IMR-90 (cell line): ENCODE measurements around the gene TTC28. TPM values are rescaled to one million over a fixed set of nuclear protein-coding genes. Genes with fewer than 3 reads are reported as not detected.

ENCODE experiments used
- ATAC-seq: fragments of 200-7000 bp; cut with Tn5 transposase; 2 replicates; pipeline ENCODE4 v1.9.1; 2020; ENCODE audit warnings: low read depth, mild to moderate bottlenecking, moderate library complexity
- BruUV-seq: library from RNA; stranded (reverse); fragments of 400-500 nt; replicated peaks from 2 replicates; lab custom pipeline; 2021; lab: Mats Ljungman, UMichigan
- CTCF ChIA-PET: fragments of 300-600 bp; formaldehyde crosslinking; extraction: SDS; loops from one replicate; lab custom pipeline; 2021; ENCODE audit warnings: antibody characterized with exemption; lab: Yijun Ruan, JAX
- POLR2A ChIA-PET: fragments of 300-600 bp; sonication (Branson Sonifier 250); formaldehyde crosslinking; loops from one replicate; lab custom pipeline; 2022; ENCODE audit warnings: antibody characterized with exemption; ENCODE audit not compliant: unreplicated experiment; lab: Charles Lee
- DNase-seq: peaks from one replicate; pipeline ENCODE4 v3.0.0; 2013
- H2AFZ ChIP-seq: replicated peaks from 2 replicates; pipeline ENCODE3; 2013; ENCODE audit warnings: low read length, mild to moderate bottlenecking; ENCODE audit not compliant: poor library complexity
- H2AK5ac ChIP-seq: 2 replicates; pipeline ENCODE4 v1.6.1; 2013; ENCODE audit warnings: low read depth, low read length, inconsistent platforms
- H2AK9ac ChIP-seq: replicated peaks from 2 replicates; pipeline ENCODE3; 2013; ENCODE audit warnings: mild to moderate bottlenecking, low read depth, low read length, moderate library complexity; ENCODE audit not compliant: poor library complexity
- H2BK120ac ChIP-seq: 2 replicates; pipeline ENCODE4 v1.6.1; 2013; ENCODE audit warnings: low read depth, low read length, inconsistent platforms
- H2BK15ac ChIP-seq: 3 replicates; pipeline ENCODE4 v1.6.1; 2013; ENCODE audit warnings: low read depth, low read length, inconsistent platforms
- H2BK20ac ChIP-seq: 2 replicates; pipeline ENCODE4 v1.6.1; 2013; ENCODE audit warnings: low read depth, mild to moderate bottlenecking, inconsistent platforms, low read length, moderate library complexity
- H2BK5ac ChIP-seq: 2 replicates; pipeline ENCODE4 v1.6.1; 2013; ENCODE audit warnings: mild to moderate bottlenecking, low read depth, low read length, inconsistent platforms; ENCODE audit not compliant: poor library complexity, severe bottlenecking
- H3K14ac ChIP-seq: replicated peaks from 2 replicates; pipeline ENCODE4 v1.6.1; 2013; ENCODE audit warnings: low read depth, low read length, inconsistent platforms
- H3K18ac ChIP-seq: 2 replicates; pipeline ENCODE4 v1.6.1; 2013; ENCODE audit warnings: low read depth, low read length, control low read depth
- H3K23ac ChIP-seq: 2 replicates; pipeline ENCODE4 v1.6.1; 2013; ENCODE audit warnings: low read depth, low read length, inconsistent platforms
- H3K27ac ChIP-seq: 2 replicates; pipeline ENCODE4 v1.5.1; 2013; ENCODE audit warnings: mild to moderate bottlenecking, control low read depth, low read length; ENCODE audit not compliant: insufficient read depth
- H3K27me3 ChIP-seq: 2 replicates; pipeline ENCODE4 v1.6.1; 2013; ENCODE audit warnings: low read length; ENCODE audit not compliant: control insufficient read depth, insufficient read depth
- H3K36me3 ChIP-seq: 2 replicates; pipeline ENCODE4 v1.6.1; 2013; ENCODE audit warnings: low read length, mixed read lengths; ENCODE audit not compliant: control insufficient read depth, insufficient read depth
- H3K4ac ChIP-seq: 2 replicates; pipeline ENCODE4 v1.6.1; 2013; ENCODE audit warnings: low read depth, low read length, inconsistent platforms
- H3K4me1 ChIP-seq: 2 replicates; pipeline ENCODE4 v1.6.1; 2013; ENCODE audit warnings: low read length, mixed read lengths; ENCODE audit not compliant: control insufficient read depth, insufficient read depth
- H3K4me2 ChIP-seq: 2 replicates; pipeline ENCODE4 v1.6.1; 2013; ENCODE audit warnings: low read depth, mild to moderate bottlenecking, control low read depth, low read length, moderate library complexity
- H3K4me3 ChIP-seq: 2 replicates; pipeline ENCODE4 v1.5.1; 2013; ENCODE audit warnings: low read depth, mild to moderate bottlenecking, control low read depth, low read length, moderate library complexity; ENCODE audit not compliant: insufficient read depth
- H3K56ac ChIP-seq: 2 replicates; pipeline ENCODE4 v1.6.1; 2013; ENCODE audit warnings: low read length, inconsistent platforms; ENCODE audit not compliant: insufficient read depth; ENCODE audit errors: extremely low read depth
- H3K79me1 ChIP-seq, 2 experiments: 2 replicates each; pipeline ENCODE4 v1.6.1; 2013; ENCODE audit warnings: low read length in 2 of 2, inconsistent platforms in 1 of 2, low read depth in 1 of 2
- H3K9ac ChIP-seq: 2 replicates; pipeline ENCODE4 v1.6.1; 2013; ENCODE audit warnings: low read depth, low read length, control low read depth
- H3K9me1 ChIP-seq: 2 replicates; pipeline ENCODE4 v1.6.1; 2013; ENCODE audit warnings: low read length, inconsistent platforms; ENCODE audit not compliant: insufficient read depth
- H3K9me3 ChIP-seq: 2 replicates; pipeline ENCODE4 v1.6.1; 2013; ENCODE audit warnings: low read length; ENCODE audit not compliant: control insufficient read depth, insufficient read depth
- H4K20me1 ChIP-seq: 2 replicates; pipeline ENCODE4 v1.6.1; 2013; ENCODE audit warnings: low read length, inconsistent platforms; ENCODE audit not compliant: insufficient read depth
- H4K5ac ChIP-seq: 2 replicates; pipeline ENCODE4 v1.6.1; 2013; ENCODE audit warnings: mild to moderate bottlenecking, low read depth, low read length, control low read depth
- H4K8ac ChIP-seq, 2 experiments: 2 replicates each; pipeline ENCODE4 v1.6.1; 2013; ENCODE audit warnings: low read depth in 2 of 2, low read length in 2 of 2, control low read depth in 1 of 2, inconsistent platforms in 1 of 2
- H4K91ac ChIP-seq: 2 replicates; pipeline ENCODE4 v1.6.1; 2013; ENCODE audit warnings: low read depth, low read length, inconsistent platforms; ENCODE audit not compliant: insufficient read depth
- CEBPB ChIP-seq: IDR thresholded peaks from 2 replicates; pipeline ENCODE4 v1.6.1; 2012; ENCODE audit warnings: low read depth, low read length, improper control_type of control experiment
- CHD1 ChIP-seq: IDR thresholded peaks from 2 replicates; pipeline ENCODE4 v1.6.1; 2012; ENCODE audit warnings: low read depth, low read length, improper control_type of control experiment
- MAFK ChIP-seq: IDR thresholded peaks from 2 replicates; pipeline ENCODE4 v1.6.1; 2012; ENCODE audit warnings: low read depth, low read length, improper control_type of control experiment
- MXI1 ChIP-seq: IDR thresholded peaks from 2 replicates; pipeline ENCODE4 v1.6.1; 2012; ENCODE audit warnings: low read depth, mild to moderate bottlenecking, low read length, moderate library complexity, borderline replicate concordance
- RAD21 ChIP-seq: IDR thresholded peaks from 2 replicates; pipeline ENCODE4 v1.6.1; 2012; ENCODE audit warnings: low read length, improper control_type of control experiment
- RCOR1 ChIP-seq: IDR thresholded peaks from 2 replicates; pipeline ENCODE4 v1.6.1; 2012; ENCODE audit warnings: mild to moderate bottlenecking, low read length, improper control_type of control experiment; ENCODE audit not compliant: insufficient replicate concordance
- RFX5 ChIP-seq: IDR thresholded peaks from 2 replicates; pipeline ENCODE4 v1.8.0; 2012; ENCODE audit warnings: low read depth, mild to moderate bottlenecking, low read length, moderate library complexity
- WGBS, 2 experiments: methylation state at CpG; one replicate each; pipeline versions ENCODE4 v1.1.5 to v1.1.7; 2013; ENCODE audit warnings: missing lambda C conversion rate in 2 of 2; ENCODE audit not compliant: insufficient read length in 1 of 2; ENCODE audit errors: extremely low coverage in 2 of 2; 5-methylcytosine and 5-hydroxymethylcytosine counted together
- dilution Hi-C: fragments of 300-500 bp; cut with HindIII; formaldehyde crosslinking; loops from one replicate; pipeline ENCODE4 v1.14.3; 2018; ENCODE audit warnings: low sequenced_read_pairs; ENCODE audit not compliant: unreplicated experiment
- in situ Hi-C: fragments of 300-500 bp; cut with MboI; formaldehyde crosslinking; loops from 3 replicates; pipeline ENCODE4 v1.14.3; 2019; ENCODE audit warnings: low sequenced_read_pairs, inconsistent platforms, mixed read lengths
- intact Hi-C: fragments of 100-400 bp; cut with micrococcal nuclease; formaldehyde crosslinking; loops from 2 replicates; pipeline ENCODE4 v1.10.0; 2022
- polyA plus RNA-seq, 3 experiments: library from polyadenylated mRNA; depleted of rRNA; stranded (reverse); fragments of >200 nt; gene quantifications; 2 replicates each; pipeline ENCODE4 v1.2.3, GENCODE V29; 2012; ENCODE audit warnings: low replicate concordance in 1 of 3
- total RNA-seq: library from RNA; depleted of rRNA; stranded (reverse); fragments of >200 nt; gene quantifications from 2 replicates; pipeline ENCODE4 v1.2.3, GENCODE V29; 2012

TTC28 gene
- total and polyA plus RNA-seq, 2 of the 4 experiments (the other 2 are of a cell fraction) = 5.6 to 13.3 TPM

- CTCF ChIA-PET = no interaction called here
Observed at GRCh38 chr22:27975381-27976013, 704.1 kb downstream of the TTC28 start.

More at GRCh38 chr22:27975381-27976013, 704.1 kb downstream of the TTC28 start:
- Histone ChIP-seq H2BK15ac (no peak overlapping the region), H2BK5ac (no peak overlapping the region), H3K4me3 (no peak overlapping the region), H4K8ac (no peak overlapping the region), H2BK20ac (no peak overlapping the region), H3K27me3 (no peaks in the 10 kb centered on the region), H3K9ac (no peak overlapping the region), H4K20me1 (no peaks in the 10 kb centered on the region), H3K27ac (no peak overlapping the region), H3K4me2 (no peak overlapping the region), H3K18ac (no peak overlapping the region), H2AK5ac (no peak overlapping the region), H3K9me1 (peaks cover 4% of the 10 kb centered on the region), H2BK120ac (no peak overlapping the region; the same call in 1 of the 2 replicates), H3K56ac (no peak overlapping the region), H3K9me3 (peaks cover 2% of the 10 kb centered on the region; the same call in 1 of the 2 replicates), H3K14ac (no peak overlapping the region), H3K23ac (no peak overlapping the region), H3K36me3 (0 out of 2 replicates have a peak, but pooled peaks cover 2% of the 10 kb centered on the region), H2AFZ (no peak overlapping the region), H2AK9ac (no peak overlapping the region), H4K91ac (peak overlapping the region; percentile 35; the same call in 1 of the 2 replicates), H3K4ac (peak overlapping the region; percentile 55; the same call in 1 of the 2 replicates), H4K5ac (no peak overlapping the region), H3K79me1 (peaks cover 3 to 4% of the 10 kb centered on the region in 2 experiments; a peak in 2 of 4 replicates), H3K4me1 (peaks cover 4% of the 10 kb centered on the region)
- ATAC-seq (no peak), DNase-seq (peak; percentile 41)
- POLR2A ChIA-PET = no interaction called here
- WGBS, 2 experiments = no CpG with 5 or more reads among the region's 16 CpGs
- TF ChIP-seq CHD1 = no peak
- TF ChIP-seq RCOR1 = no peak
- TF ChIP-seq RFX5 = no peak
- no peak for TF ChIP-seq CEBPB
- TF ChIP-seq MXI1 = no peak
- TF ChIP-seq MAFK = no peak
- TF ChIP-seq RAD21 = no peak
- in situ Hi-C loops (no loop called here), dilution Hi-C loops (no loop called here), intact Hi-C loops (no loop called here)
- BruUV-seq = no TSS peak
